ENCODE results near the gene RYR3.

- TF ChIP-seq CTCF (optimal IDR thresholded peaks at IDR 0.05 in 1 of 3, IDR thresholded peaks at IDR 0.05 in 1 of 3, conservative IDR thresholded peaks at IDR 0.05 in 1 of 3; ENCODE audit: extremely low read depth in 1 of 3, insufficient read depth in 2 of 3, low read length in 3 of 3) (no peak), EZH2 (IDR thresholded peaks at IDR 0.05; ENCODE audit: low read length) (no peak)
Observed at GRCh38 chr15:33753012-33753411, 442.2 kb downstream of the RYR3 start.
